B cell (primary cell): ENCODE results near the gene ZNF445. TPM values are rescaled to one million over a fixed set of nuclear protein-coding genes. Genes with fewer than 3 reads are reported as not detected.

Experiments
- ATAC-seq: fragments of 200-7000 bp; cut with Tn5 transposase; one replicate; pipeline ENCODE4 v1.10.0; 2021; ENCODE audit warnings: low read depth, mild to moderate bottlenecking, moderate number of reproducible peaks, moderate library complexity
- CTCF ChIA-PET: fragments of 350-600 bp; sonication (Branson Sonifier 250); formaldehyde crosslinking; loops from one replicate; lab custom pipeline; 2021; ENCODE audit warnings: antibody characterized with exemption, inconsistent platforms; lab: Charles Lee
- POLR2A ChIA-PET: fragments of 350-600 bp; sonication (Branson Sonifier 250); formaldehyde crosslinking; loops from one replicate; lab custom pipeline; 2021; ENCODE audit warnings: antibody characterized with exemption; lab: Charles Lee
- DNase-seq: peaks from one replicate; pipeline ENCODE4 v3.0.0; 2013
- H2AFZ ChIP-seq: 2 replicates; pipeline ENCODE4 v1.6.1; 2012; ENCODE audit warnings: mild to moderate bottlenecking, low read depth, low read length; ENCODE audit not compliant: insufficient read depth, poor library complexity, severe bottlenecking
- H3K27ac ChIP-seq, 2 donors: 1 replicate in 1 of 2; 2 replicates in 1 of 2; pipeline ENCODE4 v1.5.1; 2012 to 2013; ENCODE audit warnings: low read length in 2 of 2, mild to moderate bottlenecking in 2 of 2, moderate library complexity in 1 of 2
- H3K27me3 ChIP-seq, 4 experiments: fragments of 200-600 bp in 1 of 4; sonication (generic) in 1 of 4; replicated peaks in 1 of 4; 1 replicate in 2 of 4; 2 replicates in 2 of 4; pipeline versions ENCODE4 v1.6.1 to v1.7.0; 2013 to 2016; ENCODE audit warnings: low read length in 3 of 4, mild to moderate bottlenecking in 2 of 4, mixed read lengths in 1 of 4, moderate library complexity in 1 of 4; ENCODE audit not compliant: insufficient read depth in 4 of 4, control insufficient read depth in 3 of 4; ENCODE audit errors: control extremely low read depth in 1 of 4
- H3K36me3 ChIP-seq, 2 experiments: replicated peaks in 1 of 2; 1 replicate in 1 of 2; 2 replicates in 1 of 2; pipeline versions ENCODE4 v1.6.1 to v1.7.1; 2013; ENCODE audit warnings: low read length in 1 of 2; ENCODE audit not compliant: insufficient read depth in 2 of 2, control insufficient read depth in 1 of 2; ENCODE audit errors: control extremely low read depth in 1 of 2, extremely low read depth in 1 of 2
- H3K4me1 ChIP-seq, 2 donors: fragments of 200-600 bp in 1 of 2; sonication (generic) in 1 of 2; 1 replicate in 1 of 2; 2 replicates in 1 of 2; pipeline versions ENCODE4 v1.5.1 to v1.6.1; 2013 to 2017; ENCODE audit warnings: low read length in 2 of 2; ENCODE audit not compliant: control insufficient read depth in 2 of 2, insufficient read depth in 2 of 2
- H3K4me2 ChIP-seq: replicated peaks from 2 replicates; pipeline ENCODE3; 2012; ENCODE audit warnings: mild to moderate bottlenecking, low read depth, low read length; ENCODE audit not compliant: poor library complexity, severe bottlenecking
- H3K4me3 ChIP-seq, 5 experiments: fragments of 200-600 bp in 1 of 5; sonication (generic) in 1 of 5; 1 replicate in 3 of 5; 2 replicates in 2 of 5; pipeline versions ENCODE4 v1.5.1 to v1.7.0; 2011 to 2016; ENCODE audit warnings: low read length in 4 of 5, mild to moderate bottlenecking in 4 of 5, low read depth in 2 of 5, control low read depth in 1 of 5, moderate library complexity in 1 of 5; ENCODE audit not compliant: insufficient read depth in 1 of 5; ENCODE audit errors: control extremely low read depth in 1 of 5, extremely low read depth in 1 of 5
- H3K79me2 ChIP-seq: fragments of 200-600 bp; sonication (generic); one replicate; pipeline ENCODE4 v1.6.0; 2016; ENCODE audit warnings: low read length; ENCODE audit not compliant: control insufficient read depth, insufficient read depth
- H3K9ac ChIP-seq: fragments of 200-600 bp; sonication (generic); 2 replicates; pipeline ENCODE4 v1.6.1; 2017; ENCODE audit warnings: mild to moderate bottlenecking, low read length, moderate library complexity
- H3K9me3 ChIP-seq, 3 donors: one replicate each; pipeline versions ENCODE4 v1.6.1 to v1.7.1; 2013; ENCODE audit warnings: low read length in 2 of 3; ENCODE audit not compliant: control insufficient read depth in 2 of 3, insufficient read depth in 1 of 3; ENCODE audit errors: control extremely low read depth in 1 of 3
- H4K20me1 ChIP-seq: 2 replicates; pipeline ENCODE4 v1.6.0; 2012; ENCODE audit warnings: mild to moderate bottlenecking, low read length; ENCODE audit not compliant: insufficient read depth, control insufficient read depth, poor library complexity, severe bottlenecking
- H3K27ac Mint-ChIP-seq: one replicate; pipeline ENCODE4 v1.8.0; 2021; ENCODE audit warnings: mixed read lengths
- H3K27me3 Mint-ChIP-seq: one replicate; pipeline ENCODE4 v1.8.0; 2021; ENCODE audit warnings: mixed read lengths
- H3K4me1 Mint-ChIP-seq: one replicate; pipeline ENCODE4 v1.8.0; 2021; ENCODE audit warnings: mixed read lengths
- H3K4me3 Mint-ChIP-seq: one replicate; pipeline ENCODE4 v1.8.0; 2021; ENCODE audit warnings: mixed read lengths
- H3K9me3 Mint-ChIP-seq: one replicate; pipeline ENCODE4 v1.8.0; 2022; ENCODE audit warnings: mixed read lengths; ENCODE audit not compliant: insufficient read depth
- EZH2 ChIP-seq: IDR thresholded peaks from 2 replicates; pipeline ENCODE4 v1.6.1; 2012; ENCODE audit warnings: borderline replicate concordance, low read depth, mild to moderate bottlenecking, moderate library complexity, low read length; ENCODE audit not compliant: insufficient read depth, poor library complexity, severe bottlenecking
- WGBS: methylation state at CpG from one replicate; pipeline ENCODE4 v1.1.5; 2013; ENCODE audit warnings: missing lambda C conversion rate; ENCODE audit not compliant: insufficient coverage; 5-methylcytosine and 5-hydroxymethylcytosine counted together
- intact Hi-C: fragments of 100-400 bp; cut with micrococcal nuclease; formaldehyde crosslinking; loops from one replicate; pipeline ENCODE4 v1.10.0; 2022
- polyA plus RNA-seq: library from polyadenylated mRNA; depleted of rRNA; stranded (reverse); fragments of >200 nt; gene quantifications from 2 replicates; pipeline ENCODE4 v1.2.3, GENCODE V29; 2012
- total RNA-seq, 2 donors: library from RNA; stranded (reverse); fragments of 120-200 nt in 1 of 2; gene quantifications; 1 replicate in 1 of 2; 2 replicates in 1 of 2; pipeline versions ENCODE4 v1.2.3 to v1.2.4, GENCODE V29; 2013 to 2022
- TF ChIP-seq, protein P1 (sequence below): fragments of 200-600 bp; IDR thresholded peaks from one replicate; pipeline ENCODE4 v1.8.0; 2022; ENCODE audit warnings: antibody characterized with exemption, mild to moderate bottlenecking

Gene ZNF445
- total and polyA plus RNA-seq, 2 donors (not counting 1 experiment from before 2014, with no cell fraction given) = 2.6 to 29.7 TPM

DNA sequence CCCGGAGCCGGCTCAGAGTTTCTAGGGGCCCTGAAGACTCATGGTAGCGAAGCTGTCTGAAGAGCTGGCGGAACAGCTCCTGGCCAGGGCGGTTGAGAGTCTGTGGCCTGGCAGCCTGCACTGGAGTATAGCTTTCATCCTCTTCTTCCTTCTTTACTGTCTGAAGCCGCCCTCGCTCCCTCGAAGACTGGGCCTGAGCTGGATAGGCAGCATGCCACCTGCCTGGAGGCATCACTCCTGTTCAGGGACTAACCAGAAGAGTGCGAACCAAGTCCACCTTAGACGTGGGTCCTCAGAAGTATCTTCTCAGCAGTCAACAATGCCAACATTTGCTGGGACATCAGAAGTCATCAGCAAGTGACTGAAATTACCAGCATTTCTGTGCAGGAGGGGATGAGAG lies 22.2 kb downstream of the ZNF445 start:
- peaks cover 10 to 65% of the 10 kb centered on the region in 2 experiments for H3K36me3 ChIP-seq

DNA sequence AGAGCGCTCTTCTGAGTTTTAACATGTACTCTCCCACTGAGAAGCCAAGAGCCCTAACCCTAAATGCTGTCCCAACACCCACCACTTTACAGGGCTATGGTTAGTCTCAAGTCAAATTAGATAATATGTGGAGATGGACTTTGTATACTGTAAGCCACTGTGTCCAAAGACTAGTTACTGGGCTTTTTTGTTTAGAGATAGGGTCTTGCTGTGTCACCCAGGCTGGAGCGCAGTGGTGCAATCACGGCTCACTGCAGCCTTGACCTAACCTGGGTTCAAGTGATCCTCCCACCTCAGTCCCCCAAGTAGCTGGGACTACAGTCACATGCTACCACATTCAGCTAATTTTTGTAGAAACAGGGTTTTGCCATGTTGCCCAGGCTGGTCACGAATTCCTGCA lies 23.2 kb downstream of the ZNF445 start:
- H3K9me3 Mint-ChIP-seq = no peaks in the 10 kb centered on the region
- no CpG with 5 or more reads among the region's 4 CpGs for WGBS
- Histone ChIP-seq H3K36me3 (peaks cover 10 to 75% of the 10 kb centered on the region in 2 experiments), H3K9ac (no peak overlapping the region), H2AFZ (no peak overlapping the region), H3K4me1 (no peaks in the 10 kb centered on the region), H4K20me1 (no peaks in the 10 kb centered on the region), H3K79me2 (peaks cover 29% of the 10 kb centered on the region), H3K9me3 (no peaks in the 10 kb centered on the region), H3K27me3 (no peaks in the 10 kb centered on the region), H3K4me2 (no peak overlapping the region), H3K4me3 (no peak overlapping the region), H3K27ac (no peak overlapping the region)
- TF ChIP-seq EZH2 = no peak
- TF ChIP-seq, protein P1, sequence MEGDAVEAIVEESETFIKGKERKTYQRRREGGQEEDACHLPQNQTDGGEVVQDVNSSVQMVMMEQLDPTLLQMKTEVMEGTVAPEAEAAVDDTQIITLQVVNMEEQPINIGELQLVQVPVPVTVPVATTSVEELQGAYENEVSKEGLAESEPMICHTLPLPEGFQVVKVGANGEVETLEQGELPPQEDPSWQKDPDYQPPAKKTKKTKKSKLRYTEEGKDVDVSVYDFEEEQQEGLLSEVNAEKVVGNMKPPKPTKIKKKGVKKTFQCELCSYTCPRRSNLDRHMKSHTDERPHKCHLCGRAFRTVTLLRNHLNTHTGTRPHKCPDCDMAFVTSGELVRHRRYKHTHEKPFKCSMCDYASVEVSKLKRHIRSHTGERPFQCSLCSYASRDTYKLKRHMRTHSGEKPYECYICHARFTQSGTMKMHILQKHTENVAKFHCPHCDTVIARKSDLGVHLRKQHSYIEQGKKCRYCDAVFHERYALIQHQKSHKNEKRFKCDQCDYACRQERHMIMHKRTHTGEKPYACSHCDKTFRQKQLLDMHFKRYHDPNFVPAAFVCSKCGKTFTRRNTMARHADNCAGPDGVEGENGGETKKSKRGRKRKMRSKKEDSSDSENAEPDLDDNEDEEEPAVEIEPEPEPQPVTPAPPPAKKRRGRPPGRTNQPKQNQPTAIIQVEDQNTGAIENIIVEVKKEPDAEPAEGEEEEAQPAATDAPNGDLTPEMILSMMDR = no peak
- POLR2A ChIA-PET = no interaction called here
- H3K4me1 Mint-ChIP-seq = no peaks in the 10 kb centered on the region
- H3K27me3 Mint-ChIP-seq = no peaks in the 10 kb centered on the region
- DNase-seq (no peak), ATAC-seq (no peak)
- CTCF ChIA-PET = no interaction called here
- no peak overlapping the region for H3K27ac Mint-ChIP-seq
- H3K4me3 Mint-ChIP-seq = no peak overlapping the region
- intact Hi-C loops = no loop called here

More for the DNA sequence above, 22.2 kb downstream of the ZNF445 start:
- Mint-ChIP-seq H3K27me3 (no peaks in the 10 kb centered on the region), H3K9me3 (peaks cover 5% of the 10 kb centered on the region), H3K4me1 (no peaks in the 10 kb centered on the region), H3K27ac (no peak overlapping the region), H3K4me3 (no peak overlapping the region)
- Histone ChIP-seq H3K4me2 (no peak overlapping the region), H4K20me1 (no peaks in the 10 kb centered on the region), H3K4me3 (no peak overlapping the region), H3K27me3 (no peaks in the 10 kb centered on the region), H3K9me3 (peaks cover 0 to 5% (median 1%) of the 10 kb centered on the region in 3 donors), H3K9ac (no peak overlapping the region), H3K4me1 (no peaks in the 10 kb centered on the region), H3K27ac (no peak overlapping the region), H2AFZ (no peak overlapping the region), H3K79me2 (peaks cover 33% of the 10 kb centered on the region)
- TF ChIP-seq, protein P1 = no peak
- TF ChIP-seq EZH2 = no peak
- intact Hi-C loops = no loop called here
- no peak for DNase-seq
- ChIA-PET CTCF (no interaction called here), POLR2A (no interaction called here)
- no peak for ATAC-seq
- 97% methylated on average over 10 of the region's 10 CpGs for WGBS
